Nephron (organoid): ENCODE results near the gene CIDEB.

Experiments
- H3K27ac Mint-ChIP-seq, 3 experiments: 2 replicates each; pipeline ENCODE4 v1.8.0; 2020; ENCODE audit warnings: mixed read lengths in 3 of 3, mild to moderate bottlenecking in 2 of 3, moderate library complexity in 1 of 3
- H3K27me3 Mint-ChIP-seq: 2 replicates; pipeline ENCODE4 v1.8.0; 2021; ENCODE audit warnings: low read depth, mild to moderate bottlenecking, moderate library complexity, mixed read lengths
- H3K36me3 Mint-ChIP-seq: 2 replicates; pipeline ENCODE4 v1.8.0; 2020; ENCODE audit warnings: low read depth, mixed read lengths
- H3K4me1 Mint-ChIP-seq: 2 replicates; pipeline ENCODE4 v1.8.0; 2020; ENCODE audit warnings: mixed read lengths
- H3K4me3 Mint-ChIP-seq, 3 experiments: 2 replicates each; pipeline ENCODE4 v1.8.0; 2020; ENCODE audit warnings: mild to moderate bottlenecking in 3 of 3, mixed read lengths in 3 of 3, moderate library complexity in 2 of 3
- H3K9me3 Mint-ChIP-seq: 2 replicates; pipeline ENCODE4 v1.8.0; 2020; ENCODE audit warnings: mixed read lengths
- CTCF ChIP-seq, 3 experiments: fragments of 200-600 bp; sonication (generic); IDR thresholded peaks; one replicate each; pipeline ENCODE4 v1.5.0; 2021; ENCODE audit warnings: antibody characterized with exemption in 3 of 3; ENCODE audit not compliant: unreplicated experiment in 3 of 3

CIDEB gene

GRCh38 chr14:24290746-24291145, 17.0 kb downstream of the CIDEB start:
- Mint-ChIP-seq H3K4me1 (no peaks in the 10 kb centered on the region), H3K4me3 (no peak overlapping the region), H3K36me3 (peaks cover 23% of the 10 kb centered on the region), H3K27ac (no peak overlapping the region), H3K9me3 (no peaks in the 10 kb centered on the region), H3K27me3 (no peaks in the 10 kb centered on the region)
- no peak for TF ChIP-seq CTCF (IDR thresholded peaks at IDR 0.05; ENCODE audit: unreplicated experiment in 3 of 3)

GRCh38 chr14:24289649-24290280, 18.0 kb downstream of the CIDEB start:
- Mint-ChIP-seq H3K9me3 (no peaks in the 10 kb centered on the region), H3K4me3 (no peak overlapping the region), H3K27me3 (no peaks in the 10 kb centered on the region), H3K4me1 (no peaks in the 10 kb centered on the region), H3K27ac (no peak overlapping the region), H3K36me3 (peaks cover 19% of the 10 kb centered on the region)
- TF ChIP-seq CTCF (IDR thresholded peaks at IDR 0.05; ENCODE audit: unreplicated experiment in 3 of 3), result no peak

- H3K4me3 Mint-ChIP-seq, result no peak overlapping the region
- no peak for TF ChIP-seq CTCF (IDR thresholded peaks at IDR 0.05; ENCODE audit: unreplicated experiment in 3 of 3)
- H3K4me1 Mint-ChIP-seq, result no peaks in the 10 kb centered on the region
- no peaks in the 10 kb centered on the region for H3K9me3 Mint-ChIP-seq
- H3K27me3 Mint-ChIP-seq, result no peaks in the 10 kb centered on the region
- no peak overlapping the region for H3K27ac Mint-ChIP-seq
- H3K36me3 Mint-ChIP-seq, result peaks cover 9% of the 10 kb centered on the region
Observed at GRCh38 chr14:24286996-24287395, 20.8 kb downstream of the CIDEB start.

GRCh38 chr14:24285351-24285750, 22.4 kb downstream of the CIDEB start:
- H3K4me3 Mint-ChIP-seq, result no peak overlapping the region
- H3K9me3 Mint-ChIP-seq, result no peaks in the 10 kb centered on the region
- H3K27me3 Mint-ChIP-seq, result no peaks in the 10 kb centered on the region
- no peaks in the 10 kb centered on the region for H3K4me1 Mint-ChIP-seq
- H3K27ac Mint-ChIP-seq, result no peak overlapping the region
- no peak for TF ChIP-seq CTCF (IDR thresholded peaks at IDR 0.05; ENCODE audit: unreplicated experiment in 3 of 3)
- H3K36me3 Mint-ChIP-seq, result peaks cover 1% of the 10 kb centered on the region

GRCh38 chr14:24284501-24285035, 23.2 kb downstream of the CIDEB start:
- no peak for TF ChIP-seq CTCF (IDR thresholded peaks at IDR 0.05; ENCODE audit: unreplicated experiment in 3 of 3)
- Mint-ChIP-seq H3K4me1 (no peaks in the 10 kb centered on the region), H3K4me3 (no peak overlapping the region), H3K27me3 (no peaks in the 10 kb centered on the region), H3K9me3 (no peaks in the 10 kb centered on the region), H3K27ac (no peak overlapping the region), H3K36me3 (no peaks in the 10 kb centered on the region)
